Kidney epithelial cell (primary cell): Measurements from ENCODE around the gene PTPN6. TPM values are rescaled to one million over a fixed set of nuclear protein-coding genes. Genes with fewer than 3 reads are reported as not detected.

Experiments
- DNase-seq: peaks from one replicate; pipeline ENCODE4 v3.0.0-alpha.2; 2010; ENCODE audit warnings: low read depth
- H3K27me3 ChIP-seq: 2 replicates; pipeline ENCODE4 v1.6.0; 2011; ENCODE audit warnings: low read length; ENCODE audit not compliant: control insufficient read depth, insufficient read depth
- H3K36me3 ChIP-seq: 2 replicates; pipeline ENCODE4 v1.5.1; 2011; ENCODE audit warnings: low read length; ENCODE audit not compliant: control insufficient read depth, insufficient read depth
- H3K4me3 ChIP-seq: 2 replicates; pipeline ENCODE4 v1.5.1; 2011; ENCODE audit warnings: low read depth, mild to moderate bottlenecking, control low read depth, low read length
- total RNA-seq: library from RNA; depleted of rRNA; stranded (reverse); fragments of >200 nt; gene quantifications from 2 replicates; pipeline ENCODE4 v1.2.3, GENCODE V29; 2015
- TF ChIP-seq, protein P1 (sequence below): IDR thresholded peaks from 2 replicates; pipeline ENCODE4 v1.5.1; 2011; ENCODE audit warnings: mild to moderate bottlenecking, moderate library complexity, low read length, control low read depth, inconsistent platforms; ENCODE audit not compliant: insufficient read depth, poor library complexity, severe bottlenecking

The PTPN6 gene
- total RNA-seq, 1 donor from 2014 or later, result 31.3 TPM

DNA sequence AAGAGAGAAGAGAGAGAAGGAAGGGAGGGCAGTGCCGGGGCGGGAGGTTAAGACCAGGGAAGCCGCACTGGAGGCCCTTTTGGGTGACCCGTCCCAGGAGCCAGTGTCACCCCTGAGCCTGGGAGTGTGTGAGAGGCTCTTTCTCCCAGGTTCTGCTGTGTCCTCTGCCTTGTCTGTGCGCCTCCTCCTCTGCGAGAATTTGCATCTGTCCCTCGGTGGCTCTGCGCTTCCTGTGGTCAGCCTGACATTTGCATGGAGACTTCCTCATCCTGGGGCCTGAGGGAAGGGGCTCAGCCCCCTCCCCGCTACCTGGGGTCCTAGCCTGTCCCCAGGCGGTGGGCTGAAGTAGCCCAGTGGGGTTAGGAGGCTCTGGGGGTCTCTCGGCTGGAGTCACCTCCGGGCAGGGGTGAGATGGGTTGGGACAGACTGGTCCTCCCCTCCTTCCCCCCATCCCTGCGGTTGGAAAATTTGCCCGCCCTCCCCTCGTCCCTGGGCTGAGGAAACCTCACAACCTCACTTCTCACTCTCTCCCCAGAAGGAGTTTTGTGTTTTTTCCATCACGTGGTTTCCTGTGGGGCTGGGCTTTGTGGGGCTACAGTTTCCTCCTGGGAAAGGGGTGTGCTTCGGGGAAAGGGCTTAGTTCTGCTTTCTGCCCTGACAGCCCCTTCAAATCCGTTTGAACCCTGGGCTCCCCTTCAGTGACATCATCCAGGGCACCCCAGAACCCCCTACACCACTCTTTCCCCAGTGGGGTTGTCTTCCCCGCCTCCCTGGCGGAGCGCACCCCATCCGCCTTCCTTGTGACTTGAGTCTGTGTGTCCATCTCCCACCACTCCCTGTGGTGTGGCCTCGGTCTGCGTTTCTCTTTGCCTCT, 2.5 kb downstream of the PTPN6 start:
- no peak for DNase-seq

DNA sequence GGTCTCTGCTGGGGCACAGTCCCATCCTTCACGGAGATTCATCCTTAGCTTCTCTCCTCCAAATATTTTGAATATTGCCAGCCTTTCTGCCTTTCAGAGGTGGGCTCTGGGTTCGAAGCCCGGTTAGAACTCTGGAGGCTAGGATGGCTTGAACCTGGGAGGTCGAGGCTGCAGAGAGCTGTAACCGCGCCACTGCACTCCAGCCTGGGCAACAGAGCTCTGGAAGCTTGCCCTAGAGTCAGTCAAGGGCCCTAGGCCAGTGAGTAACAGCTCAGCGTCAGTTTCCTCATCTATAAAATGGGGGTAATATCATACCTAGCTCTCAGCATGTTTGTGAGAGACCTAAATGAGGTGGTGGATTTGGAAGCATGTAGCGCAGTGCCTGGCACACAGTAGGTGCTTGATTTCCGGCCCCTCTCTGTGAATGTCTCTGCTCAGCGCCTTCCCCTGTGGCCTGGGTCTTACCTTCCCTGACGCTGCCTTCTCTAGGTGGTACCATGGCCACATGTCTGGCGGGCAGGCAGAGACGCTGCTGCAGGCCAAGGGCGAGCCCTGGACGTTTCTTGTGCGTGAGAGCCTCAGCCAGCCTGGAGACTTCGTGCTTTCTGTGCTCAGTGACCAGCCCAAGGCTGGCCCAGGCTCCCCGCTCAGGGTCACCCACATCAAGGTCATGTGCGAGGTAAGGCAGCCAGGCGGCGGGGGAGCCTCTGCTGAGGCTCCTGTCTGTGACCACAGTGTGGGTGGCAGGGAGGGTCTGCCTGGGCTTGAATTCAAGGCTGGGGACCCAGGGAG, 3.4 kb downstream of the PTPN6 start:
- no peak for DNase-seq
- H3K36me3 ChIP-seq, result no peaks in the 10 kb centered on the region
- H3K4me3 ChIP-seq, result no peak overlapping the region
- no peaks in the 10 kb centered on the region for H3K27me3 ChIP-seq
- TF ChIP-seq, protein P1, sequence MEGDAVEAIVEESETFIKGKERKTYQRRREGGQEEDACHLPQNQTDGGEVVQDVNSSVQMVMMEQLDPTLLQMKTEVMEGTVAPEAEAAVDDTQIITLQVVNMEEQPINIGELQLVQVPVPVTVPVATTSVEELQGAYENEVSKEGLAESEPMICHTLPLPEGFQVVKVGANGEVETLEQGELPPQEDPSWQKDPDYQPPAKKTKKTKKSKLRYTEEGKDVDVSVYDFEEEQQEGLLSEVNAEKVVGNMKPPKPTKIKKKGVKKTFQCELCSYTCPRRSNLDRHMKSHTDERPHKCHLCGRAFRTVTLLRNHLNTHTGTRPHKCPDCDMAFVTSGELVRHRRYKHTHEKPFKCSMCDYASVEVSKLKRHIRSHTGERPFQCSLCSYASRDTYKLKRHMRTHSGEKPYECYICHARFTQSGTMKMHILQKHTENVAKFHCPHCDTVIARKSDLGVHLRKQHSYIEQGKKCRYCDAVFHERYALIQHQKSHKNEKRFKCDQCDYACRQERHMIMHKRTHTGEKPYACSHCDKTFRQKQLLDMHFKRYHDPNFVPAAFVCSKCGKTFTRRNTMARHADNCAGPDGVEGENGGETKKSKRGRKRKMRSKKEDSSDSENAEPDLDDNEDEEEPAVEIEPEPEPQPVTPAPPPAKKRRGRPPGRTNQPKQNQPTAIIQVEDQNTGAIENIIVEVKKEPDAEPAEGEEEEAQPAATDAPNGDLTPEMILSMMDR, result no peak

More for the DNA sequence above, 2.5 kb downstream of the PTPN6 start:
- Histone ChIP-seq H3K27me3 (no peaks in the 10 kb centered on the region), H3K36me3 (no peaks in the 10 kb centered on the region), H3K4me3 (no peak overlapping the region)
- TF ChIP-seq, protein P1, result no peak

DNA sequence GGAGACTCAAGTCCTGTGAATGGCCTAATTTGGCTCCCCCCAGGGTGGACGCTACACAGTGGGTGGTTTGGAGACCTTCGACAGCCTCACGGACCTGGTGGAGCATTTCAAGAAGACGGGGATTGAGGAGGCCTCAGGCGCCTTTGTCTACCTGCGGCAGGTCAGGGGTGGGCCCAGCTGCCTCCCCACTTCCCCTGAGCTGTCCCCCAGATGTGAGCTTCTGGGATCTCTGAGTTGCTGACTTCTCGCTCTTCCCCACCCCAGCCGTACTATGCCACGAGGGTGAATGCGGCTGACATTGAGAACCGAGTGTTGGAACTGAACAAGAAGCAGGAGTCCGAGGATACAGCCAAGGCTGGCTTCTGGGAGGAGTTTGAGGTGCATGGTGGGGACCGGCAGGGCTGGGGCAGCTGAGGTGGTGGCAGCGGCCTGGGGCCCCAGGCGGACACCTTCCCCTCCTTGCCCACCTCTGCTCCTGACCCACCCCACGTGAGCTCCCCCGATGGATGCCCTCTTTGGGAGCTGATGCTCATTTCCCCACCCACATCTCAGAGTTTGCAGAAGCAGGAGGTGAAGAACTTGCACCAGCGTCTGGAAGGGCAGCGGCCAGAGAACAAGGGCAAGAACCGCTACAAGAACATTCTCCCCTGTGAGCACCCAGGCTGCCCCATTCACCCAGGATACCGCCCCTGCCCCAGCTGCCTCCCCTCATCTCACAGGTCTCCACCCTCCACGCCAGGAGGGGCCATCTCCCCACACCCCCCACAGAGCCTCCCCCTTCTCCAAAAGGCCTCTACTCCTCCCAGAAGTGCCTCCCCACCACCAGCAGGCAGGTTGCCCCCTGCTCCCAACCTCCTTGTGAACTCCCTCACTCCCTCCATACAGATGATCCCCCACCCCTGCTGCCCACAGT, 4.2 kb downstream of the PTPN6 start:
- DNase-seq, result no peak

DNA sequence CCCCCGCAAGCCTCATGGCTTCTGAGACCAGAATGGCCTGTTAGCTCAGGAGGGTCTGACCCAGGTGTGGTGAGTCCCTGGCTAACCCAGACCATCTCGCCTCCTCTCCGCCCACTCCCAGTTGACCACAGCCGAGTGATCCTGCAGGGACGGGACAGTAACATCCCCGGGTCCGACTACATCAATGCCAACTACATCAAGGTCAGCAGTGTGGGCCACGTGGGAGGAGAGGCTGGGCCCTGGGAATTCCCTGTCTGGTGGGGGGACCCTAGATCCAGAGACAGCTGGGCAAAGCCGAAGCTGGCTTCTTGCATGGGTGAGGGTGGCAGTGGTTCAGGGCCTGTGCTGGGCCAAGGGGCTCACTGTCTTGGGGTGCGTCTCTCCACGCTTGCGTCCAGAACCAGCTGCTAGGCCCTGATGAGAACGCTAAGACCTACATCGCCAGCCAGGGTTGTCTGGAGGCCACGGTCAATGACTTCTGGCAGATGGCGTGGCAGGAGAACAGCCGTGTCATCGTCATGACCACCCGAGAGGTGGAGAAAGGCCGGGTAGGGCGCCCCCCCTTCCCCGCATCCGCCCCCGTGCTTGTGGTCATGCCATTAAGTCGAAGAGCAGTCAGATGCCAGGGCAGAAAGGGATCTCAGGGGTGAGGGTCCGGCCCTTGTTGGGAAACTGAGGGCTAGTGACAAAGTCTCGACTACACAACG, 5.0 kb downstream of the PTPN6 start:
- no peak for DNase-seq
- Histone ChIP-seq H3K4me3 (no peak overlapping the region), H3K27me3 (no peaks in the 10 kb centered on the region), H3K36me3 (no peaks in the 10 kb centered on the region)
- TF ChIP-seq, protein P1, result no peak

More for the DNA sequence above, 4.2 kb downstream of the PTPN6 start:
- Histone ChIP-seq H3K27me3 (no peaks in the 10 kb centered on the region), H3K36me3 (no peaks in the 10 kb centered on the region), H3K4me3 (no peak overlapping the region)
- TF ChIP-seq, protein P1, result no peak

DNA sequence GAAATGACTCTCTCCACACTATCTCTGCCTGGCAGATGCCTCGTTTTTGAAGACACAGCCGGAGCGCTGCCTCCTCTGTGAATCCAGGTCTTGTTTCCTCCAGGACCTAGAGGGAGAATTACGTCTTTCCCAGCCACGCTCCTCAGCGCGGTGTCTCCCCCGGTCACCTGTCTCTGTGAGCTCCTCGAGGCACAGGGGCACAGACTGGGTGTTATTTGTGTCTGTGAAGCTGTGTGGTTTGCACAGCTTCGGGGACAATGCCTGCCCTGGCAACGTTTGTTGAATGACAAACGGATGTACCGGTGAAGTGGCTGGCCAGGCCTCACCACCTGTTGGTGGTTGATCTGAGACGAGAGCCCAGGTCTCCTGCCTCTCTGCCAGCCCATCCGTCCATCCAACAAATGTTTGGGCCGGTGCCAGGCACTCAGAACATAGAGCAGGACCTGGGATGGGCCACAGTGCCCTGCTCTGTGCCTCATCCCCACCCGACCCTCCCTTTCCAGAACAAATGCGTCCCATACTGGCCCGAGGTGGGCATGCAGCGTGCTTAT, 6.1 kb downstream of the PTPN6 start:
- Histone ChIP-seq H3K27me3 (no peaks in the 10 kb centered on the region), H3K4me3 (no peak overlapping the region), H3K36me3 (no peaks in the 10 kb centered on the region)
- no peak for DNase-seq
- TF ChIP-seq, protein P1, result no peak
